HG03432 (cell line): ENCODE measurements around the gene RAD51B.

Experiments
- ATAC-seq: cut with Tn5 transposase; IDR thresholded peaks from one replicate; pipeline ENCODE4 v1.9.1; 2021; ENCODE audit warnings: mild to moderate bottlenecking, moderate library complexity; ENCODE audit not compliant: unreplicated experiment

Gene RAD51B

GRCh38 chr14:68668028-68668427 lies 848.4 kb downstream of the RAD51B start:
- no peak for ATAC-seq

DNA sequence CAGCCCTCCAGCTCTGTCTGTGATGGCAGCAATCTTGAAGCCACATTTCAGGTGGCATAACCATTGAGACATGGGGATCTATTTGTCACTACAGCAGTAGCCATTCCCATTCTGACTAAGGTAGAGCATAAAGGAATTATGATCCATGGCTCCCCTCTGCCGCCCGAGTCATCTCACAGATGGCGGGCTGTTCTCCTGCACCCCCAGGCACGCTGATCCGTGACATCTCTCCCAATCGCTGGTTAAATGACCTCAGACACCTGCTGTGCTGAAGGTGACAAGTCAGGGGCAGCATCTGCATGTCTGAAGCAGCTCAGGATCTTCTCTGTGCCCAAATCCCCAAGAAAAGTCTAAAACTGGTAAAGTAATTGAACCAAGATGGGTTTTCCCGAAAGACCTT lies 849.0 kb downstream of the RAD51B start:
- no peak for ATAC-seq

DNA sequence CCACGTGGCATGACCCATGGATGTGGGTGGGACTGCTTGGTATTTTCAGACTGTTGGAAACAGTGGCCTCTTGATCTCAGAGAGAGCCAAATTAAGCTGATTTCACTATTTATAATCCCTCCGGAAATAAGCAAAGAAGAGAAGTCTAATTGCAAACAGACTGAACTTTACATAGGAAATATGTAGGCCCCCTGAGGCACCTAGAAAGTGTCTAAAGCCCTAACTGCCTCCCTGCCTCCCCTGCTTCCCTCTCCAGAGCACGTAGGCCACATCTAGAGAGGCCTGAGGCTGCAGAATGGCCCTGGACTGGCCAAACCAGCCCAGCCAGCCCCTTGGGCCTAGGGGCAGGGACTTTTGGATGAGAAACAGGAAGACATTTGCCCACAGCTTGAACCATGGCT lies 849.5 kb downstream of the RAD51B start:
- no peak for ATAC-seq

GRCh38 chr14:68669603-68670358 lies 850.2 kb downstream of the RAD51B start:
- ATAC-seq, result no peak

- no peak for ATAC-seq
Measured at GRCh38 chr14:68670359-68670715, 850.8 kb downstream of the RAD51B start.

GRCh38 chr14:68671909-68672308 lies 852.3 kb downstream of the RAD51B start:
- ATAC-seq, result no peak

- ATAC-seq, result no peak
Measured at GRCh38 chr14:68672609-68673285, 853.2 kb downstream of the RAD51B start.

GRCh38 chr14:68673464-68673863 lies 853.9 kb downstream of the RAD51B start:
- ATAC-seq, result no peak

DNA sequence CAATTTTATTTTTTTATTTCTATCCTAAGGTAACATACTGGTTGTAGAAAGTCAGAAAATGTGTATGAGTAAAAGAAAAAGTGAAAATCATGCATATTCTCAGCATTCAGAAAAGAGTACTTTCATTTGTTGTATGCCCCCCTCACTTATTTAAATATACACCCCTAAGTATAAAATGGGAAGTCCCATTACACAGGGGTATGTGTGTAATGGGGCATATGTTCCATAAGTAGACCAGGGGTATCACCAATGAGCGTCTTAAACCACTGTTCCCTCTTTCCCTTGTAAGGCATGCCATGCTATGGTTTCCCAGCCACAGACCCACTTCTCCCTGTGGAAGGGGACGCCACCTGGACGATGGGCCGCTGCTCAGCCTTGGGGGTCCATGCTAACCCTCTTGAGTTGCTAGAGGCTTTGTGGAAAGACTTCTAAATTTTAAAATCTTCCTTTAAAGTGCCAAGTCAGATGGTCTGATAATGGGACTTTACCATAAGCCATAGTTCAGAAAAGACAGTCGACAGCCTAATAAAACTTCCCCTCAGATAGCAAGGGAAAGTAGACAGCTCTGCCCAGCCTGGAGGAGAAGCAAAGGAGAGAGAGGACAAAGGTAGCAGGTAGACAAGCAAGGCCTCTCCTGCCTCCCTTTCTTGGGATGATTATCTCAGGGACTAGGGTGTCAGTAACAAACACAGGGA lies 855.1 kb downstream of the RAD51B start:
- ATAC-seq, result no peak

DNA sequence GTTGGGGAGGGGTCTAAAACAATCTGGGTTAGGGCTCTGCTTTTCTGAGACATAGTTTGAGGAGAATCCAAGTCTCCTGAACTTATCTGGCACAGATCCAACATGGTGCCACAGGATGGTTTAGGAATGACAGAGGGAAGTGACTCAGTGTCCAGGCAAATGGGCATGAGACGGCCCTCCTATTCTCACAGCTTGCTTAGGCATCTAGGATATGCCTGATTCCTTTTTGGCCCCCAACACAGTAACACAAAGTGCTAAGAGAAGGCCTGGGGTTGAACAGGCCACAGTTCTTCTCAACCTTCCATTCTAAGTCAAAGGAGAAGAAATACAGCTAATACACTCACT lies 855.6 kb downstream of the RAD51B start:
- no peak for ATAC-seq

DNA sequence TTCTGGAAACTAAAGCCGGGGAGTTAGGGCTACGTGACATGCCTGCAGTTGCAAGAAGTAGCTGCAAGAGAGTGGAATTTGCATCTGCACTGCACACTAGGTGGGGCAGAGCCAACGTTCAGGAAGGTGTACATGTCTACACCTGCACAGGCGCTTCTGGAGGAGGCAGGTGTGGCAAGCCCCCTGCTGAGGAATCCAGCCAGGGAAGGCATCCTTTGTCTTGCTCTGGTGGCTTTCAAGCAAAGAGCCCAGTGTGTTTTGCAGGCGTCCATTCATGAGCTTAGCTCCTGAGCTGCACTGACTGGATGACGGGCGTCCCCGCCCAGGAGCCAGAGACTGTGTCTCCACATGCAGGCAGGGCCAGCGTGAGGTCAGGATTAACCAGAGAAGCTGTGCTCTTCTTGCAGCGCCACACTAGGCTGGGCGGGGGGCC lies 856.9 kb downstream of the RAD51B start:
- no peak for ATAC-seq

- ATAC-seq, result no peak
Measured at GRCh38 chr14:68677476-68677875, 857.9 kb downstream of the RAD51B start.

GRCh38 chr14:68677901-68678300 lies 858.3 kb downstream of the RAD51B start:
- no peak for ATAC-seq

- ATAC-seq, result no peak
Measured at GRCh38 chr14:68678471-68678870, 858.9 kb downstream of the RAD51B start.

DNA sequence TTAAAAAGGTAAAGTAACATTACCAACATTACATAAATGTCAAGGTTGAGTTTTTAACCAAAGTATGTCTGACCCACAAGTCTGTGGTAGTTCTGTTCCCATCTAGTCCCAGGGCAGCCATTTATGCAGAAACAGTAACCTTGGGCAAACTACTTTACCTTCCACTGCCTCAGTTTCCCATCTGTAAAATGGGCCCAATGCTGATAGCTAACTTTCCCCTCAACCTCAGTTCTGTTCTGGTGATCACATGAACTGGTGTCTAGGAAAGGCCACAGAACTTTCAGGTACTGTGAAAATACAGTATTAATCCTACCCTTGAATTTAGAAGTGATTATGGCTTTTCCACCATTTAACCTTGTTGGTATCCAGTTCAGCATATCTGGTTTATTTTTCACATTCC lies 859.7 kb downstream of the RAD51B start:
- ATAC-seq, result no peak

GRCh38 chr14:68679746-68680467 lies 860.3 kb downstream of the RAD51B start:
- ATAC-seq, result no peak

DNA sequence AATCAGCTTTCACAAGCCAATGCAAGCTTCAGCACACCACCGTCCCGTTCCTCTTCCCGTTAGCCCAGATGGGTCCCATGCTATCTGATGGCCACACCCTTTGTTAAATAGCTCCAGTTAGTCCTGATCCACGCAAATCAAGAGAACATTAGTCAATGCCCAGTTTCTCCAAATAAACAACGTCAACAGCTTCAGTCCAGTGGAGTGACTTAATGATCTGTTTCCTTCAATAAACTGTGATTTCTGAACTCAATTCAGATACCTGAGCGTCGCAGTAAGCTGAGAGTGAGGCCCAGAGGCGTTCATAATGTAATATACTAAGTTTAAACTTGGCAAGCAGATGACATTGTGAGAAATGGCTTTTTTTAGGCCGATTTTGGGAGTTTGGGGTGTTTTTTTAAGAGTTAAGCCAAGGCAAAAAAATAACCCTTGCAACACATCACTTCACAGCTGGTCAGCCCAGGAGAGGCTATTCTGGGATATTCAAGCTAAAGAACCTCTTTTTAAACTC lies 861.0 kb downstream of the RAD51B start:
- no peak for ATAC-seq

- no peak for ATAC-seq
Measured at GRCh38 chr14:68681256-68682011, 861.9 kb downstream of the RAD51B start.

GRCh38 chr14:68682166-68683103 lies 862.9 kb downstream of the RAD51B start:
- ATAC-seq, result no peak
